ENCODE measurements around the gene HSDL2.

The HSDL2 gene

GRCh38 chr9:112377684-112378327 lies 2.1 kb upstream of the HSDL2 start:
- no peak overlapping the region for H3K4me3 ChIP-seq (ENCODE audit: low read depth, low read length)
- no peak for TF ChIP-seq CTCF (IDR thresholded peaks at IDR 0.05; ENCODE audit: borderline replicate concordance, insufficient read depth, low read depth, low read length)

- no peak for TF ChIP-seq CTCF (IDR thresholded peaks at IDR 0.05; ENCODE audit: borderline replicate concordance, insufficient read depth, low read depth, low read length)
- peak overlapping the region; percentile 97 for H3K4me3 ChIP-seq (ENCODE audit: low read depth, low read length)
These were observed 1.4 kb upstream of the HSDL2 start for GRCh38 chr9:112378328-112379176.

GRCh38 chr9:112379177-112380101 lies 469 bp upstream of the HSDL2 start:
- H3K4me3 ChIP-seq (ENCODE audit: low read depth, low read length): peak overlapping the region; percentile 97
- no peak for TF ChIP-seq CTCF (IDR thresholded peaks at IDR 0.05; ENCODE audit: borderline replicate concordance, insufficient read depth, low read depth, low read length)

GRCh38 chr9:112380825-112381221 lies 915 bp downstream of the HSDL2 start:
- H3K4me3 ChIP-seq (ENCODE audit: low read depth, low read length): peak overlapping the region; percentile 97
- TF ChIP-seq CTCF (IDR thresholded peaks at IDR 0.05; ENCODE audit: borderline replicate concordance, insufficient read depth, low read depth, low read length): no peak

GRCh38 chr9:112382066-112382465 lies 2.2 kb downstream of the HSDL2 start:
- no peak overlapping the region for H3K4me3 ChIP-seq (ENCODE audit: low read depth, low read length)
- no peak for TF ChIP-seq CTCF (IDR thresholded peaks at IDR 0.05; ENCODE audit: borderline replicate concordance, insufficient read depth, low read depth, low read length)

GRCh38 chr9:112382501-112383364 lies 2.8 kb downstream of the HSDL2 start:
- TF ChIP-seq CTCF (IDR thresholded peaks at IDR 0.05; ENCODE audit: borderline replicate concordance, insufficient read depth, low read depth, low read length): no peak
- no peak overlapping the region for H3K4me3 ChIP-seq (ENCODE audit: low read depth, low read length)
